H1 (cell line): ENCODE data around the gene VEGFD. TPM values are rescaled to one million over a fixed set of nuclear protein-coding genes. Genes with fewer than 3 reads are reported as not detected.

Source experiments
- CTCF ChIA-PET: fragments of 300-600 bp; sonication (Branson Sonifier 250); formaldehyde crosslinking; loops from one replicate; lab custom pipeline; 2021; ENCODE audit not compliant: partially characterized antibody; lab: Charles Lee
- POLR2A ChIA-PET: fragments of 300-600 bp; sonication (Branson Sonifier 250); formaldehyde crosslinking; loops from one replicate; lab custom pipeline; 2021; ENCODE audit warnings: inconsistent platforms; ENCODE audit not compliant: partially characterized antibody; lab: Charles Lee
- DNase-seq, 2 experiments: peaks; one replicate each; pipeline versions ENCODE4 v3.0.0 to v3.0.0-alpha.2; 2010 to 2022; ENCODE audit warnings: low spot score in 2 of 2, low read depth in 1 of 2, mixed read lengths in 1 of 2
- FAIRE-seq: peaks from 2 replicates; lab custom pipeline; 2011; peaks lifted over from hg19 to GRCh38; lab: Jason Lieb, UNC
- H2AFZ ChIP-seq: 2 replicates; pipeline ENCODE4 v1.8.1; 2012; ENCODE audit warnings: low read length, inconsistent platforms
- H2AK5ac ChIP-seq: 2 replicates; pipeline ENCODE4 v1.6.1; 2013; ENCODE audit warnings: low read depth, low read length
- H2BK120ac ChIP-seq: replicated peaks from 2 replicates; pipeline ENCODE3; 2013; ENCODE audit warnings: low read depth, low read length, inconsistent platforms
- H2BK12ac ChIP-seq: 2 replicates; pipeline ENCODE4 v1.6.1; 2013; ENCODE audit warnings: low read depth, low read length
- H2BK15ac ChIP-seq: 2 replicates; pipeline ENCODE4 v1.6.1; 2013; ENCODE audit warnings: low read length
- H2BK20ac ChIP-seq: 2 replicates; pipeline ENCODE4 v1.6.1; 2013; ENCODE audit warnings: low read length
- H2BK5ac ChIP-seq: 2 replicates; pipeline ENCODE4 v1.6.1; 2013; ENCODE audit warnings: low read depth, low read length
- H3K14ac ChIP-seq: 2 replicates; pipeline ENCODE4 v1.6.1; 2013; ENCODE audit warnings: inconsistent platforms; ENCODE audit not compliant: insufficient read length
- H3K18ac ChIP-seq: 2 replicates; pipeline ENCODE4 v1.6.1; 2013; ENCODE audit warnings: low read length; ENCODE audit errors: extremely low read depth
- H3K23ac ChIP-seq: 2 replicates; pipeline ENCODE4 v1.6.1; 2013; ENCODE audit warnings: inconsistent platforms; ENCODE audit not compliant: insufficient read length
- H3K23me2 ChIP-seq: 2 replicates; pipeline ENCODE4 v1.6.1; 2013; ENCODE audit warnings: low read depth, low read length
- H3K27ac ChIP-seq: 2 replicates; pipeline ENCODE4 v1.6.1; 2011; ENCODE audit warnings: low read depth, low read length, inconsistent platforms
- H3K27me3 ChIP-seq, 4 experiments: replicated peaks in 1 of 4; 1 replicate in 1 of 4; 2 replicates in 3 of 4; pipeline versions ENCODE4 v1.6.1 to v1.8.1; 2011 to 2013; ENCODE audit warnings: low read length in 3 of 4, mild to moderate bottlenecking in 3 of 4, inconsistent platforms in 2 of 4, mixed read lengths in 2 of 4, moderate library complexity in 1 of 4; ENCODE audit not compliant: control insufficient read depth in 3 of 4, insufficient read depth in 3 of 4; ENCODE audit errors: extremely low read depth in 1 of 4
- H3K36me3 ChIP-seq, 4 experiments: 2 replicates each; pipeline versions ENCODE4 v1.6.1 to v1.8.1; 2011 to 2013; ENCODE audit warnings: mild to moderate bottlenecking in 4 of 4, low read length in 3 of 4, moderate library complexity in 2 of 4, control low read depth in 1 of 4, inconsistent platforms in 1 of 4; ENCODE audit not compliant: insufficient read depth in 4 of 4, control insufficient read depth in 2 of 4
- H3K4ac ChIP-seq: replicated peaks from 2 replicates; pipeline ENCODE3; 2013; ENCODE audit warnings: low read length, low read depth, mixed read lengths, inconsistent platforms; ENCODE audit not compliant: insufficient read length
- H3K4me1 ChIP-seq, 4 experiments: replicated peaks in 1 of 4; 1 replicate in 1 of 4; 2 replicates in 3 of 4; pipeline versions ENCODE4 v1.6.1 to v1.8.1; 2011 to 2013; ENCODE audit warnings: low read length in 3 of 4, inconsistent platforms in 2 of 4, mixed read lengths in 1 of 4; ENCODE audit not compliant: insufficient read depth in 4 of 4, control insufficient read depth in 3 of 4
- H3K4me2 ChIP-seq, 2 experiments: 2 replicates each; pipeline versions ENCODE4 v1.6.1 to v1.8.1; 2011 to 2013; ENCODE audit warnings: low read depth in 2 of 2, low read length in 2 of 2, control low read depth in 1 of 2, inconsistent platforms in 1 of 2, mild to moderate bottlenecking in 1 of 2; ENCODE audit not compliant: insufficient read depth in 1 of 2
- H3K4me3 ChIP-seq, 4 experiments: fragments of 200-600, 300-600 bp in 1 of 4; sonication (generic), shearing (Covaris generic), sonication (Bioruptor Twin) in 1 of 4; 2 replicates each; pipeline versions ENCODE4 v1.5.1 to v1.8.1; 2011 to 2016; ENCODE audit warnings: low read length in 4 of 4, low read depth in 3 of 4, control low read depth in 2 of 4, inconsistent platforms in 2 of 4, mild to moderate bottlenecking in 2 of 4, mixed read lengths in 1 of 4, moderate library complexity in 1 of 4; ENCODE audit not compliant: insufficient read depth in 2 of 4; ENCODE audit errors: extremely low read depth in 1 of 4
- H3K56ac ChIP-seq: replicated peaks from 2 replicates; pipeline ENCODE3; 2013; ENCODE audit warnings: low read depth, mild to moderate bottlenecking, mixed read lengths, low read length, inconsistent platforms; ENCODE audit not compliant: insufficient read length
- H3K79me1 ChIP-seq: 2 replicates; pipeline ENCODE4 v1.6.1; 2013; ENCODE audit warnings: low read depth, low read length, control low read depth
- H3K79me2 ChIP-seq, 2 experiments: 2 replicates each; pipeline versions ENCODE4 v1.6.1 to v1.8.1; 2012 to 2013; ENCODE audit warnings: low read length in 2 of 2, mild to moderate bottlenecking in 2 of 2, inconsistent platforms in 1 of 2; ENCODE audit not compliant: insufficient read depth in 2 of 2, control insufficient read depth in 1 of 2
- H3K9ac ChIP-seq, 4 experiments: replicated peaks in 1 of 4; 1 replicate in 1 of 4; 2 replicates in 3 of 4; pipeline versions ENCODE4 v1.6.1 to v1.8.1; 2011 to 2013; ENCODE audit warnings: low read depth in 3 of 4, low read length in 3 of 4, control low read depth in 2 of 4, mild to moderate bottlenecking in 2 of 4, moderate library complexity in 2 of 4, inconsistent platforms in 1 of 4; ENCODE audit errors: extremely low read depth in 1 of 4
- H3K9me3 ChIP-seq, 2 experiments: 2 replicates each; pipeline versions ENCODE4 v1.6.1 to v1.8.1; 2012 to 2013; ENCODE audit warnings: mild to moderate bottlenecking in 2 of 2, moderate library complexity in 2 of 2, control low read depth in 1 of 2, inconsistent platforms in 1 of 2, low read depth in 1 of 2, low read length in 1 of 2, mixed read lengths in 1 of 2; ENCODE audit not compliant: insufficient read depth in 2 of 2
- H4K20me1 ChIP-seq, 2 experiments: replicated peaks in 1 of 2; 2 replicates each; pipeline versions ENCODE3 to v1.8.1; 2011 to 2013; ENCODE audit warnings: inconsistent platforms in 2 of 2, low read length in 2 of 2, mild to moderate bottlenecking in 1 of 2; ENCODE audit not compliant: insufficient read depth in 2 of 2, control insufficient read depth in 1 of 2
- H4K5ac ChIP-seq: 2 replicates; pipeline ENCODE4 v1.6.1; 2013; ENCODE audit warnings: low read length, low read depth, mixed read lengths, inconsistent platforms; ENCODE audit not compliant: insufficient read length
- H4K8ac ChIP-seq: 2 replicates; pipeline ENCODE4 v1.8.0; 2013; ENCODE audit warnings: mild to moderate bottlenecking, moderate library complexity, low read length, inconsistent platforms; ENCODE audit not compliant: insufficient read depth; ENCODE audit errors: extremely low read depth
- H4K91ac ChIP-seq: replicated peaks from 2 replicates; pipeline ENCODE3; 2013; ENCODE audit warnings: low read length, mixed read lengths, inconsistent platforms; ENCODE audit not compliant: insufficient read length
- BCL11A ChIP-seq, 2 experiments: IDR thresholded peaks; one replicate each; pipeline ENCODE4 v1.6.1; 2011; ENCODE audit warnings: low read depth in 2 of 2, low read length in 2 of 2, mild to moderate bottlenecking in 2 of 2
- HDAC6 ChIP-seq: IDR thresholded peaks from one replicate; pipeline ENCODE4 v1.7.1; 2012; ENCODE audit warnings: low read depth, mild to moderate bottlenecking, inconsistent platforms, low read length, moderate library complexity
- NANOG ChIP-seq: IDR thresholded peaks from 2 replicates; pipeline ENCODE4 v1.6.1; 2011; ENCODE audit warnings: low read length, low read depth, mild to moderate bottlenecking, inconsistent platforms; ENCODE audit not compliant: insufficient read depth, poor library complexity, severe bottlenecking
- SIX5 ChIP-seq: IDR thresholded peaks from 2 replicates; pipeline ENCODE4 v1.6.1; 2011; ENCODE audit warnings: mild to moderate bottlenecking, low read depth, low read length
- SP2 ChIP-seq: IDR thresholded peaks from 2 replicates; pipeline ENCODE4 v1.6.1; 2012; ENCODE audit warnings: mild to moderate bottlenecking, low read length, inconsistent platforms
- WGBS, 2 experiments: shearing (Covaris generic) in 1 of 2; methylation state at CpG; one replicate each; pipeline versions ENCODE4 v1.1.6 to v1.1.7; 2013 to 2015; ENCODE audit warnings: low lambda C conversion rate in 2 of 2, mixed read lengths in 2 of 2, inconsistent platforms in 1 of 2, low coverage in 1 of 2, missing lambda C conversion rate in 1 of 2; ENCODE audit not compliant: insufficient replicate concordance in 2 of 2, insufficient coverage in 1 of 2, insufficient read length in 1 of 2; ENCODE audit errors: extremely low coverage in 1 of 2, missing lambda C conversion rate in 1 of 2; 5-methylcytosine and 5-hydroxymethylcytosine counted together
- polyA plus RNA-seq, 7 experiments: library from polyadenylated mRNA; depleted of rRNA in 3 of 7; stranded (reverse) in 5 of 7; unstranded in 2 of 7; fragments of >200 nt in 5 of 7; fragments of 200-250 nt in 2 of 7; gene quantifications; 1 replicate in 5 of 7; 2 replicates in 1 of 7; 4 replicates in 1 of 7; pipeline versions ENCODE4 v1.2.1 to v1.2.3, GENCODE V29; 2011 to 2013; ENCODE audit warnings: missing spikeins in 2 of 7, mixed read lengths in 2 of 7
- total RNA-seq: library from RNA; stranded (reverse); fragmentation: NEBNext Ultra II Directional; extraction: Animal tissue kit (Norgen Biotek cat#: 25700); gene quantifications from 2 replicates; pipeline ENCODE4 v1.2.1, GENCODE V29; 2021

Gene VEGFD
- total and polyA plus RNA-seq, 2 of the 8 experiments (the other 6 are each of a cell fraction or from before 2014, with no cell fraction given), result 0.06 TPM; not detected in 1

DNA sequence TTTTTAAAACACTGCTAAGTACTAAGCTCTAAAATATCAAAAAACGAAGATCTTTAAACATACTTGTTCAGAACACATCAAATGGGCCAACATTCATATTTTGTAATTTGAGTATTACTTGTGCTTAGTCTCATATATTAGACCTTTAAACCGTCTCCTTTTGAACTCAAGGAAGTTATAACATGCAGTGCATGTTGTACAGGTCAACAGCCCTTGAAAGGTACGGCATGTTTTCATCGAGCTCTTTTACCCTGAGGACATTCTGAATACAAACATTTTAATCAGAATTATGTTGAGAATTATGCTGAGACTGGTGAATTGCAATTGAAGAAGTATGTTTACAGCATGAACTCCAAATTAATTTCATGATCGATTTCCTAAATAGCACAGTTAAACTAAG is 61.7 kb downstream of the VEGFD start:
- H3K23ac ChIP-seq, result no peak overlapping the region
- no peaks in the 10 kb centered on the region for H4K20me1 ChIP-seq
- H2AFZ ChIP-seq, result no peak overlapping the region
- no peak overlapping the region for H3K4me3 ChIP-seq
- H3K9me3 ChIP-seq, result no peaks in the 10 kb centered on the region
- ChIA-PET CTCF (interaction anchor here (0.6 to 1.2 kb wide), 3 partner anchors 12 to 145 kb away, joined by 3 to 4 read pairs (median 3); no protein-coding TSS in a partner anchor), POLR2A (no interaction called here)
- H3K79me2 ChIP-seq, result no peaks in the 10 kb centered on the region
- no peak overlapping the region for H3K56ac ChIP-seq
- no peak overlapping the region for H2BK120ac ChIP-seq
- no peaks in the 10 kb centered on the region for H3K27me3 ChIP-seq
- no peak overlapping the region for H4K5ac ChIP-seq
- H4K91ac ChIP-seq, result no peak overlapping the region
- no peak overlapping the region for H2BK20ac ChIP-seq
- H2BK15ac ChIP-seq, result no peak overlapping the region
- H3K23me2 ChIP-seq, result no peaks in the 10 kb centered on the region
- H3K4me2 ChIP-seq, result no peak overlapping the region
- no peak overlapping the region for H2AK5ac ChIP-seq
- WGBS, 2 experiments, result 71% methylated on average over 5 of the region's 5 CpGs; no CpG with 5 or more reads in 1 of the 2 experiments
- no peak overlapping the region for H2BK5ac ChIP-seq
- TF ChIP-seq SIX5 (no peak), NANOG (no peak), SP2 (no peak), HDAC6 (no peak), BCL11A (IDR thresholded peaks at IDR 0.05; ENCODE audit: low read depth in 2 of 2, low read length in 2 of 2) (no peak)
- TF ChIP-seq, all 59 proteins: peak for 0
- Histone ChIP-seq H3K4ac (no peak overlapping the region), H3K9ac (no peak overlapping the region), H2BK12ac (no peak overlapping the region), H4K8ac (no peak overlapping the region), H3K4me1 (no peaks in the 10 kb centered on the region), H3K27ac (no peak overlapping the region), H3K14ac (no peak overlapping the region), H3K18ac (no peak overlapping the region), H3K79me1 (no peaks in the 10 kb centered on the region), H3K36me3 (peaks cover 0 to 17% (median 7%) of the 10 kb centered on the region in 4 experiments; a peak in 5 of 8 replicates)
- FAIRE-seq (no peak), DNase-seq (no peak)
